ENCODE results near the gene ACVR1. TPM values are rescaled to one million over a fixed set of nuclear protein-coding genes. Genes with fewer than 3 reads are reported as not detected.

ACVR1 gene
- total RNA-seq, 1 experiment from 2014 or later: 11.1 TPM

DNA sequence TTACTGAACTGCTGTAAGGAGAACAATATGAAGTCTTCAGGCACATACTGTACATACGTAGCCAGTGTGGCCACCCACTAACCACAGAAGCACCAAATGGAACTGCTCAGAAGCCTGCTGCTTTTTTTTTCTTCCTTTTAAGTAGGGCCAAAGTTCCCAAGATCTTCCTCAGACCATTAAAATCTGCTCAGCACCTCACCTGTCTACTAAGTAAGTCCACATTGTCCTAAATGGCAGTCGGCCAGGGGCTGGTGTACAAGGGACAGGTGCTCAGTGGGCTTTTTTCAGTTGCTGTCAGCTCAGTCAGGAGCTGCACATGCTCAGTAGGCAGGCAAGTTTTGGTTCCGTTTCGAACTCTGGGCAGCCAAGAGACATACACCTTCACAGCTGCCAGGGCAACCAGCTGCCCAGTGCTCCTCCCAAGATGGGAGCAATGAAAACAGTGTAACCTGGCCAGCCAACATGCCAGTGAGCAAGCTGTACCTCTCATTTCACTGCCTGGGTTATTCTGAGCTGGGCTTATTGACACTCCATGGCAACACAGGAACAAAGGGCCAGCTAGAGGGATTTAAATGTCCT is 86.1 kb downstream of the ACVR1 start:
- Mint-ChIP-seq H3K36me3 (ENCODE audit: insufficient read depth, unreplicated experiment) (no peaks in the 10 kb centered on the region), H3K27me3 (ENCODE audit: insufficient read depth, unreplicated experiment) (no peaks in the 10 kb centered on the region), H3K4me3 (ENCODE audit: unreplicated experiment) (no peak overlapping the region), H3K4me1 (ENCODE audit: low read depth, unreplicated experiment) (no peaks in the 10 kb centered on the region), H3K9me3 (ENCODE audit: unreplicated experiment) (no peaks in the 10 kb centered on the region), H3K27ac (ENCODE audit: unreplicated experiment) (no peak overlapping the region)
- Histone ChIP-seq H3K9me3 (no peaks in the 10 kb centered on the region), H3K36me3 (ENCODE audit: control insufficient read depth, insufficient read depth, low read length) (no peaks in the 10 kb centered on the region), H3K4me3 (ENCODE audit: low read depth, low read length) (no peak overlapping the region), H3K27me3 (replicated peaks; ENCODE audit: control insufficient read depth, insufficient read depth, low read length) (no peaks in the 10 kb centered on the region), H3K4me1 (no peaks in the 10 kb centered on the region)
- POLR2A ChIA-PET: no interaction called here
- TF ChIP-seq, protein P1, sequence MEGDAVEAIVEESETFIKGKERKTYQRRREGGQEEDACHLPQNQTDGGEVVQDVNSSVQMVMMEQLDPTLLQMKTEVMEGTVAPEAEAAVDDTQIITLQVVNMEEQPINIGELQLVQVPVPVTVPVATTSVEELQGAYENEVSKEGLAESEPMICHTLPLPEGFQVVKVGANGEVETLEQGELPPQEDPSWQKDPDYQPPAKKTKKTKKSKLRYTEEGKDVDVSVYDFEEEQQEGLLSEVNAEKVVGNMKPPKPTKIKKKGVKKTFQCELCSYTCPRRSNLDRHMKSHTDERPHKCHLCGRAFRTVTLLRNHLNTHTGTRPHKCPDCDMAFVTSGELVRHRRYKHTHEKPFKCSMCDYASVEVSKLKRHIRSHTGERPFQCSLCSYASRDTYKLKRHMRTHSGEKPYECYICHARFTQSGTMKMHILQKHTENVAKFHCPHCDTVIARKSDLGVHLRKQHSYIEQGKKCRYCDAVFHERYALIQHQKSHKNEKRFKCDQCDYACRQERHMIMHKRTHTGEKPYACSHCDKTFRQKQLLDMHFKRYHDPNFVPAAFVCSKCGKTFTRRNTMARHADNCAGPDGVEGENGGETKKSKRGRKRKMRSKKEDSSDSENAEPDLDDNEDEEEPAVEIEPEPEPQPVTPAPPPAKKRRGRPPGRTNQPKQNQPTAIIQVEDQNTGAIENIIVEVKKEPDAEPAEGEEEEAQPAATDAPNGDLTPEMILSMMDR (IDR thresholded peaks at IDR 0.05; ENCODE audit: insufficient read depth in 1 of 2, low read depth in 1 of 2, low read length in 1 of 2, severe bottlenecking in 1 of 2, unreplicated experiment in 1 of 2): no peak
- DNase-seq: no peak
- CTCF ChIA-PET: no interaction called here
- intact Hi-C loops (cut with micrococcal nuclease; ENCODE audit: unreplicated experiment): no loop called here
- BruUV-seq (replicated peaks): no TSS peak

DNA sequence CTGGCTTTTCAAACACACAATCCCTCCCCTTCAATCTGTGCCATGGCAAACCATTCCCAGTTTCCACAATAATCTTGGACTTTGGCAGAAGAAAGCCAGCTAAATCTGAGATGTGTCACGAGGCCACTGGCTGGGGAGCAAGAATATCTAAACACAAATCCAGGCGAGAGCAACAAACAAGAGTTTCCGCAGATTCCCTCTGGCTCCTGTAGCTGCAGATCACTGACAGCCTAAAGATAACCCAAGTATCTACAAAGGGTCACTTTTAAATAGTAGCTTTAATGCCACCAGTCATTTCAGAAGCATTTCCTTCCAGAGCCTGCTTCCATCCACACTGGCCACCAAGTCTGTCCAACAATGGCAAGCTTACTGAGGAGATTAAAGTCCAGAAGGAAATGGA is 86.9 kb downstream of the ACVR1 start:
- ChIA-PET POLR2A (no interaction called here), CTCF (no interaction called here)
- no peaks in the 10 kb centered on the region for H3K9me3 ChIP-seq
- H3K36me3 ChIP-seq (ENCODE audit: control insufficient read depth, insufficient read depth, low read length): no peaks in the 10 kb centered on the region
- H3K27me3 ChIP-seq (replicated peaks; ENCODE audit: control insufficient read depth, insufficient read depth, low read length): no peaks in the 10 kb centered on the region
- no peaks in the 10 kb centered on the region for H3K27me3 Mint-ChIP-seq (ENCODE audit: insufficient read depth, unreplicated experiment)
- intact Hi-C loops (cut with micrococcal nuclease; ENCODE audit: unreplicated experiment): no loop called here
- no peaks in the 10 kb centered on the region for H3K4me1 Mint-ChIP-seq (ENCODE audit: low read depth, unreplicated experiment)
- H3K9me3 Mint-ChIP-seq (ENCODE audit: unreplicated experiment): no peaks in the 10 kb centered on the region
- H3K4me1 ChIP-seq: no peaks in the 10 kb centered on the region
- no peak overlapping the region for H3K27ac Mint-ChIP-seq (ENCODE audit: unreplicated experiment)
- H3K4me3 Mint-ChIP-seq (ENCODE audit: unreplicated experiment): no peak overlapping the region
- H3K36me3 Mint-ChIP-seq (ENCODE audit: insufficient read depth, unreplicated experiment): no peaks in the 10 kb centered on the region
- TF ChIP-seq, protein P1 (IDR thresholded peaks at IDR 0.05; ENCODE audit: insufficient read depth in 1 of 2, low read depth in 1 of 2, low read length in 1 of 2, severe bottlenecking in 1 of 2, unreplicated experiment in 1 of 2): no peak
- no peak for DNase-seq
- no peak overlapping the region for H3K4me3 ChIP-seq (ENCODE audit: low read depth, low read length)
- BruUV-seq (replicated peaks): no TSS peak

DNA sequence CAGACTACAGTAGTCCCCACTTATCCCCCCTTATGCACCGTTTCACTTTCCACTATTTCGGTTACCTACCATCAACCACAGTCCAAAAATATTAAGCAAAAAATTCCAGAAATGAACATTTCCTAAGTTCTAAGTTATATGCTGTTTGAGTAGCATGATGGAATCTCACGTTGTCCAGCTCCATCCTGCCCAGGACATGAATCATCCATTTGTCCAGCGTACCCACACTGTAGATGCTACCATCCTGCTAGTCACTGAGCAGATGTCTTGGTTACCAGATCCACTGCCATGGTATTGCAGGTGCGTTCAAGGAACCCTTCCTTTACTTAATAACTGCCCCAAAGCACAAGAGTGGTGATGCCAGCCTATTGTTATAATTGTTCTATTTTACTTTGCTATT is 87.9 kb downstream of the ACVR1 start:
- Histone ChIP-seq H3K4me3 (ENCODE audit: low read depth, low read length) (no peak overlapping the region), H3K9me3 (no peaks in the 10 kb centered on the region), H3K27me3 (replicated peaks; ENCODE audit: control insufficient read depth, insufficient read depth, low read length) (no peaks in the 10 kb centered on the region), H3K4me1 (0 out of 2 replicates have a peak, but pooled peaks cover 6% of the 10 kb centered on the region), H3K36me3 (ENCODE audit: control insufficient read depth, insufficient read depth, low read length) (no peaks in the 10 kb centered on the region)
- Mint-ChIP-seq H3K9me3 (ENCODE audit: unreplicated experiment) (no peaks in the 10 kb centered on the region), H3K27ac (ENCODE audit: unreplicated experiment) (no peak overlapping the region), H3K4me3 (ENCODE audit: unreplicated experiment) (no peak overlapping the region), H3K4me1 (ENCODE audit: low read depth, unreplicated experiment) (peaks cover 6% of the 10 kb centered on the region), H3K36me3 (ENCODE audit: insufficient read depth, unreplicated experiment) (no peaks in the 10 kb centered on the region), H3K27me3 (ENCODE audit: insufficient read depth, unreplicated experiment) (no peaks in the 10 kb centered on the region)
- BruUV-seq (replicated peaks): no TSS peak
- CTCF ChIA-PET: no interaction called here
- no peak for DNase-seq
- TF ChIP-seq, protein P1 (IDR thresholded peaks at IDR 0.05; ENCODE audit: insufficient read depth in 1 of 2, low read depth in 1 of 2, low read length in 1 of 2, severe bottlenecking in 1 of 2, unreplicated experiment in 1 of 2): no peak
- intact Hi-C loops (cut with micrococcal nuclease; ENCODE audit: unreplicated experiment): no loop called here
- POLR2A ChIA-PET: no interaction called here
